SU-DHL-6 (cell line): ENCODE results near the gene CPLANE2.

Source experiments
- CTCF ChIP-seq: fragments of 200-600 bp; sonication (generic); IDR thresholded peaks from one replicate; pipeline ENCODE4 v1.5.1; 2017; ENCODE audit warnings: antibody characterized with exemption, mild to moderate bottlenecking, low read length, moderate library complexity; ENCODE audit not compliant: insufficient read depth, poor library complexity, severe bottlenecking
- EZH2phosphoT487 ChIP-seq: fragments of 200-600 bp; sonication (generic), shearing (Covaris generic); conservative IDR thresholded peaks from 2 replicates; pipeline ENCODE4 v1.6.1; 2018; ENCODE audit warnings: mild to moderate bottlenecking, antibody characterized with exemption, low read length, moderate library complexity, mixed read lengths

- no peak for TF ChIP-seq CTCF
- TF ChIP-seq EZH2phosphoT487 = no peak
Observed at GRCh38 chr1:16205334-16205671, 31.7 kb downstream of the CPLANE2 start.
